ENCODE measurements around the gene OR6B1.
"Not testable (repeated sequence)": the region's sequence is repeated elsewhere in the genome, so short reads cannot be mapped to it uniquely, and the experiment has no call there.

Gene OR6B1

DNA sequence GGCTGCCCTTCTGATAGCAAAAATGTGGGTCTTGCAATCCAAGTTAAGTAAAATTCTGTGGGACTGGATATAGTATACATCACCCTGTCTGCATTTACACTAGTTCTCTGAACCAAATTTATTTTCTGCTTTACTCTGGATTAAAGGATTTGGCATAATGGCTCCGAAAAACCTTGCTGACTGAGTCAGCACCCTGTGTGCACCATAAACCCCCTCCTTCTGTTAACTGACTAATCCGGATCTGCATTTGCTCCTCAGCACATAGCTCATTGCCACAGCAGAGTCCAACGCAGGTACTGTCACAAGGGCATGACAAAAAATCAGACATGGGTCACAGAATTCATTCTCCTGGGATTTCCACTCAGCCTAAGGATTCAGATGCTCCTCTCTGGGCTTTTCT, 50.0 kb downstream of the OR6B1 start:
- DNase-seq: peak; percentile 37

DNA sequence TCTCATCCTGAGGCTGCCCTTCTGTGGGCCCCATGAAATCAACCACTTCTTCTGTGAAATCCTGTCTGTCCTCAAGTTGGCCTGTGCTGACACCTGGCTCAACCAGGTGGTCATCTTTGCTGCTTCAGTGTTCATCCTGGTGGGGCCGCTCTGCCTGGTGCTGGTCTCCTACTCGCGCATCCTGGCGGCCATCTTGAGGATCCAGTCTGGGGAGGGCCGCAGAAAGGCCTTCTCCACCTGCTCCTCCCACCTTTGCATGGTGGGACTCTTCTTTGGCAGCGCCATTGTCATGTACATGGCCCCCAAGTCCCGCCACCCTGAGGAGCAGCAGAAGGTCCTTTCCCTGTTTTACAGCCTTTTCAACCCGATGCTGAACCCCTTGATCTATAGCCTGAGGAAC, 50.8 kb downstream of the OR6B1 start:
- DNase-seq: not testable (repeated sequence)

DNA sequence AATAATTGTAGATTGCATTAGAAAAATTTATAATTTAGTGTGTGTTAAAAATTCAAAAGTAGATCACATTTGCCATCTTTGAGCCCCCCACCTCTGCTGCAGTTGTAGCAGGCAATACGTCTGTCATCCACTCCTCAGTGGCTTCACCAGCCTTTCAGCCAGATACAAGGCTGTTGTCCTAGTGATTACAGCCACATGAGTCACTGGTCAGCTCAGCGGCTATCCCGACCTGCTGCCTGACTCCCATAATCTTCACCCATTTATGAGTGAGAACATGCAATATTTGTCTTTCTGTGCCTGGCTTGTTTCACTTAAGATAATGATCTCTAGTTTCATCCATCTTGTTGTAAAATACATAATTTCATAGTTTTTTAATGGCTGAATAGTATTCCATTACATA, 57.8 kb downstream of the OR6B1 start:
- DNase-seq: no peak

All from NCI-H345 (cell line).